H1 (cell line): ENCODE results near the gene ADTRP. TPM values are rescaled to one million over a fixed set of nuclear protein-coding genes. Genes with fewer than 3 reads are reported as not detected.

Experiments used
- EZH2 ChIP-seq: fragments of 200-600 bp; sonication (generic); IDR thresholded peaks from 2 replicates; pipeline ENCODE4 v1.7.1; 2012; ENCODE audit warnings: low read depth, mild to moderate bottlenecking, moderate library complexity, low read length, inconsistent platforms; ENCODE audit not compliant: severe bottlenecking
- JUND ChIP-seq: IDR thresholded peaks from 2 replicates; pipeline ENCODE4 v1.6.1; 2011; ENCODE audit warnings: mild to moderate bottlenecking, improper control_type of control experiment, low read length
- NANOG ChIP-seq: IDR thresholded peaks from 2 replicates; pipeline ENCODE4 v1.6.1; 2011; ENCODE audit warnings: low read length, low read depth, mild to moderate bottlenecking, inconsistent platforms; ENCODE audit not compliant: insufficient read depth, poor library complexity, severe bottlenecking
- SIRT6 ChIP-seq: IDR thresholded peaks from one replicate; pipeline ENCODE4 v1.7.1; 2012; ENCODE audit warnings: low read length, inconsistent platforms
- TAF1 ChIP-seq: IDR thresholded peaks from 2 replicates; pipeline ENCODE4 v1.6.1; 2011; ENCODE audit warnings: mild to moderate bottlenecking, low read depth, low read length
- TBP ChIP-seq: IDR thresholded peaks from 2 replicates; pipeline ENCODE4 v1.6.1; 2011; ENCODE audit warnings: low read depth, low read length, improper control_type of control experiment
- ZNF274 ChIP-seq: IDR thresholded peaks from 2 replicates; pipeline ENCODE4 v1.7.0; 2012; ENCODE audit warnings: low read length, borderline replicate concordance; ENCODE audit errors: extremely low read depth
- polyA plus RNA-seq, 7 experiments: library from polyadenylated mRNA; depleted of rRNA in 3 of 7; stranded (reverse) in 5 of 7; unstranded in 2 of 7; fragments of >200 nt in 5 of 7; fragments of 200-250 nt in 2 of 7; gene quantifications; 1 replicate in 5 of 7; 2 replicates in 1 of 7; 4 replicates in 1 of 7; pipeline versions ENCODE4 v1.2.1 to v1.2.3, GENCODE V29; 2011 to 2013; ENCODE audit warnings: missing spikeins in 2 of 7, mixed read lengths in 2 of 7
- total RNA-seq: library from RNA; stranded (reverse); fragmentation: NEBNext Ultra II Directional; extraction: Animal tissue kit (Norgen Biotek cat#: 25700); gene quantifications from 2 replicates; pipeline ENCODE4 v1.2.1, GENCODE V29; 2021
- TF ChIP-seq, protein P1 (sequence below): IDR thresholded peaks from 2 replicates; pipeline ENCODE4 v1.6.1; 2011; ENCODE audit warnings: low read depth, mild to moderate bottlenecking, low read length; ENCODE audit not compliant: insufficient read depth

The ADTRP gene
- total and polyA plus RNA-seq, 2 of the 8 experiments (the other 6 are each of a cell fraction or from before 2014, with no cell fraction given) = 0.08 to 0.45 TPM

DNA sequence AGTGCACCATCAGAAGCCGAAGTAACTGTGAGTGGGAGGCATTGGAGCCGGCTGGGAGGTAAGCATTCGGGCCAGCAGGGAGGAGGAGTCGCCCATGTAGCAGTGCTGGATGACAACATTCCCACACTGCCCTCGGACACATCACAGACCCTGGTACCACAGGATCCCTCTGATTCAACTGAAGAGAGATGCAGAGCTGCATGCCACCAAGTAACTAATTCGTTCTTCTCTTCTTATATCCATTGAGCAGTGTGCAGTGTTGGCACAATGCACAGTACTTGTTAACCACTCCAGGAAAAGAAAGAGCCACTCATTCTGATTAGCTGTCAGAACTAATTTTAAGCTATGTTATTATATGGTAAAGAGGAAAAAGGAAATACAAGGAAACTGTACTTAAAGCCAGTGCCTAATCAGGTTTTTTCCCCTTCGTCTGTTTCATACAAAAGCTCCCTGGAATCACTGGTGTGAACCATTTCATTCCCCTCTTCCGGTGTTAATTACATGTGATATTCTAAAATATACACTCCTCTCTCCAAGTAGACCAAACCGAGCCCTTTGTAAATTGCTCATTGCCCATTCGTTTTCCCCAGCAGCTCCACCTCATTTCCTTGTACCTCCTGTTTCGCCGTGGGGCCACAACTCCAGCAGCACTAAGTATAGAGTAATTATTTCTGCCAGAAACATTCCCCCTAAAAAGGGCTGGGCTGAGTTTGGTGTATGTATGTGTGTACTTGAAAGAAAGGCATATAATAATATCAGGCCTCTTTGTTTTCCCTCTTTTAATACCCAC is 32.4 kb upstream of the ADTRP start (continued):
- TF ChIP-seq TAF1 (no peak), NANOG (no peak), JUND (no peak), TBP (no peak), SIRT6 (no peak), ZNF274 (no peak), EZH2 (no peak)
- TF ChIP-seq, protein P1, sequence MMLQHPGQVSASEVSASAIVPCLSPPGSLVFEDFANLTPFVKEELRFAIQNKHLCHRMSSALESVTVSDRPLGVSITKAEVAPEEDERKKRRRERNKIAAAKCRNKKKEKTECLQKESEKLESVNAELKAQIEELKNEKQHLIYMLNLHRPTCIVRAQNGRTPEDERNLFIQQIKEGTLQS = no peak
